Liver (tissue), 9 donors: ENCODE results near the gene CBFA2T2. TPM values are rescaled to one million over a fixed set of nuclear protein-coding genes. Genes with fewer than 3 reads are reported as not detected.

Experiments
- DNase-seq: peaks from one replicate; pipeline ENCODE4 v3.0.0-alpha.2; 2017; ENCODE audit warnings: low spot score
- H3K27ac ChIP-seq, 2 donors: one replicate each; pipeline ENCODE4 v1.7.0; 2013; ENCODE audit warnings: inconsistent platforms in 2 of 2, low read length in 2 of 2, control low read depth in 1 of 2, low read depth in 1 of 2, mild to moderate bottlenecking in 1 of 2
- H3K27me3 ChIP-seq, 4 donors: one replicate each; pipeline versions ENCODE4 v1.6.1 to v1.7.0; 2013; ENCODE audit warnings: low read length in 3 of 4, inconsistent platforms in 1 of 4, mild to moderate bottlenecking in 1 of 4, moderate library complexity in 1 of 4; ENCODE audit not compliant: control insufficient read depth in 4 of 4, insufficient read depth in 4 of 4
- H3K36me3 ChIP-seq, 4 donors: one replicate each; pipeline versions ENCODE4 v1.6.1 to v1.7.0; 2013; ENCODE audit warnings: low read length in 3 of 4, mild to moderate bottlenecking in 3 of 4, low read depth in 1 of 4, moderate library complexity in 1 of 4; ENCODE audit not compliant: control insufficient read depth in 4 of 4, insufficient read depth in 3 of 4
- H3K4me1 ChIP-seq, 4 donors: one replicate each; pipeline versions ENCODE4 v1.6.1 to v1.7.0; 2013; ENCODE audit warnings: low read length in 3 of 4, mild to moderate bottlenecking in 3 of 4, moderate library complexity in 1 of 4; ENCODE audit not compliant: control insufficient read depth in 4 of 4, insufficient read depth in 4 of 4
- H3K4me3 ChIP-seq, 3 donors: one replicate each; pipeline versions ENCODE4 v1.6.1 to v1.7.0; 2013; ENCODE audit warnings: low read length in 3 of 3, control low read depth in 1 of 3, low read depth in 1 of 3, mild to moderate bottlenecking in 1 of 3
- H3K9ac ChIP-seq, 2 donors: one replicate each; pipeline ENCODE4 v1.7.0; 2013; ENCODE audit warnings: low read length in 2 of 2, mild to moderate bottlenecking in 2 of 2, moderate library complexity in 2 of 2, control low read depth in 1 of 2, low read depth in 1 of 2
- H3K9me3 ChIP-seq, 4 donors: one replicate each; pipeline versions ENCODE4 v1.6.1 to v1.7.0; 2013; ENCODE audit warnings: low read length in 3 of 4; ENCODE audit not compliant: control insufficient read depth in 4 of 4
- EGR1 ChIP-seq, 2 donors: IDR thresholded peaks; 2 replicates each; pipeline ENCODE4 v1.6.1; 2016 to 2018; ENCODE audit warnings: antibody characterized with exemption in 2 of 2, low read depth in 2 of 2
- FOXA1 ChIP-seq: IDR thresholded peaks from 2 replicates; pipeline ENCODE4 v1.6.1; 2016; ENCODE audit warnings: antibody characterized with exemption
- FOXA2 ChIP-seq: IDR thresholded peaks from 2 replicates; pipeline ENCODE4 v1.6.1; 2016; ENCODE audit warnings: antibody characterized with exemption
- GABPA ChIP-seq, 2 donors: IDR thresholded peaks in 1 of 2; conservative IDR thresholded peaks in 1 of 2; 2 replicates each; pipeline ENCODE4 v1.6.1; 2016; ENCODE audit warnings: antibody characterized with exemption in 2 of 2, mild to moderate bottlenecking in 1 of 2, moderate library complexity in 1 of 2
- HNF4A ChIP-seq, 2 donors: conservative IDR thresholded peaks; 2 replicates each; pipeline ENCODE4 v1.6.1; 2016; ENCODE audit warnings: antibody characterized with exemption in 2 of 2, mild to moderate bottlenecking in 2 of 2
- HNF4G ChIP-seq: IDR thresholded peaks from 2 replicates; pipeline ENCODE4 v1.6.1; 2016; ENCODE audit warnings: antibody characterized with exemption
- JUND ChIP-seq, 2 donors: IDR thresholded peaks; 2 replicates each; pipeline ENCODE4 v1.6.1; 2016; ENCODE audit warnings: antibody characterized with exemption in 2 of 2
- NR2F2 ChIP-seq: IDR thresholded peaks from 2 replicates; pipeline ENCODE4 v1.6.1; 2016; ENCODE audit warnings: antibody characterized with exemption
- RAD21 ChIP-seq, 2 donors: IDR thresholded peaks; 2 replicates each; pipeline ENCODE4 v1.6.1; 2016; ENCODE audit warnings: antibody characterized with exemption in 2 of 2, mild to moderate bottlenecking in 2 of 2
- RXRA ChIP-seq, 2 donors: IDR thresholded peaks; 2 replicates each; pipeline ENCODE4 v1.6.1; 2017 to 2018; ENCODE audit warnings: antibody characterized with exemption in 2 of 2, mild to moderate bottlenecking in 1 of 2
- SP1 ChIP-seq: IDR thresholded peaks from 2 replicates; pipeline ENCODE4 v1.6.1; 2018; ENCODE audit warnings: antibody characterized with exemption, mild to moderate bottlenecking
- TAF1 ChIP-seq: conservative IDR thresholded peaks from 2 replicates; pipeline ENCODE4 v1.6.1; 2016; ENCODE audit warnings: antibody characterized with exemption, mild to moderate bottlenecking
- YY1 ChIP-seq: IDR thresholded peaks from 2 replicates; pipeline ENCODE4 v1.6.1; 2016; ENCODE audit warnings: antibody characterized with exemption, mild to moderate bottlenecking
- WGBS: extraction: QIAGEN DNeasy Blood & Tissue Kit; methylation state at CpG from one replicate; pipeline ENCODE4 v1.1.7; 2013; 5-methylcytosine and 5-hydroxymethylcytosine counted together
- polyA plus RNA-seq, 2 donors: library from polyadenylated mRNA; stranded (reverse) in 1 of 2; unstranded in 1 of 2; fragments of 200-250 nt in 1 of 2; fragments of >200 nt in 1 of 2; fragmentation: Nextera tagmentation in 1 of 2; extraction: Ambion mirVana in 1 of 2; gene quantifications; one replicate each; pipeline versions ENCODE4 v1.2.1 to v1.2.3, GENCODE V29; 2013 to 2015
- total RNA-seq, 2 donors: library from RNA; depleted of rRNA; stranded (reverse); fragments of >200 nt; gene quantifications; one replicate each; pipeline ENCODE4 v1.2.3, GENCODE V29; 2014
- TF ChIP-seq, protein P1 (sequence below): IDR thresholded peaks from 2 replicates; pipeline ENCODE4 v1.6.1; 2016; ENCODE audit warnings: antibody characterized with exemption
- TF ChIP-seq, protein P2 (sequence below): IDR thresholded peaks from 2 replicates; pipeline ENCODE4 v1.6.1; 2016; ENCODE audit warnings: antibody characterized with exemption
- TF ChIP-seq, protein P3 (sequence below): fragments of 150-350 bp; IDR thresholded peaks from 2 replicates; pipeline ENCODE4 v1.5.1; 2017; ENCODE audit warnings: improper control_type of control experiment, low read depth, low read length; ENCODE audit not compliant: missing input control
- TF ChIP-seq, protein P4 (sequence below): IDR thresholded peaks from 2 replicates; pipeline ENCODE4 v1.6.1; 2016; ENCODE audit warnings: antibody characterized with exemption
- TF ChIP-seq, protein P5 (sequence below): IDR thresholded peaks from 2 replicates; pipeline ENCODE4 v1.6.1; 2016; ENCODE audit warnings: antibody characterized with exemption, mild to moderate bottlenecking
- donor health status: healthy.
- donor health status: healthy.
- donor health status: healthy.
- donor health status: healthy.
- donor health status: healthy.

CBFA2T2 gene
- total and polyA plus RNA-seq, 4 donors, result 2.0 to 5.5 (median 5.3) TPM

DNA sequence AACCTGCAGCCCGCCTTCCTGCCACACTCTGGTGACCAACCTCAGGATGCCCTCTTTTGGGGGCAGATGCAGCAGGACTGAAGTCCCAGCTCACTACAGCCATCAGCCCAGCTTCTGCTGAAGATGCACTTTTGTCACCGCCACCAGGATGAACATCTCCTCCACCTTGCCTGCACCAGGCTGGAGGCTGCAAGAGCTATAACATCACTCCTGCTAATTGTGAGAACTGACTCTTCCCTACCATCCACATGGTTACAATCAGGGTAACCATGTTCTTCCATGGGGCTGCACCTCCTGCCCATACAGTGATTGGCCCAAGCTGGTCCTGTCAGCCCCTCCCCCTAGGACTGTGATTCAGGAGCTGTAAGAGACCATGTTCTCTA, 174.9 kb downstream of the CBFA2T2 start:
- peaks cover 0 to 4% (median 0%) of the 10 kb centered on the region in 4 donors for H3K36me3 ChIP-seq
- WGBS, result 98% methylated on average over 2 of the region's 2 CpGs
- peaks cover 3 to 43% (median 20%) of the 10 kb centered on the region in 4 donors for H3K4me1 ChIP-seq
- H3K27me3 ChIP-seq, result no peaks in the 10 kb centered on the region
- no peak overlapping the region for H3K27ac ChIP-seq
- H3K4me3 ChIP-seq, result no peak overlapping the region
- no peak for DNase-seq
- no peak overlapping the region for H3K9ac ChIP-seq
- H3K9me3 ChIP-seq, result no peaks in the 10 kb centered on the region
- TF ChIP-seq JUND (IDR thresholded peaks at IDR 0.05) (no peak), TAF1 (no peak), NR2F2 (no peak), RXRA (IDR thresholded peaks at IDR 0.05) (no peak), SP1 (no peak), RAD21 (IDR thresholded peaks at IDR 0.05) (no peak), HNF4G (no peak), EGR1 (IDR thresholded peaks at IDR 0.05; ENCODE audit: low read depth in 2 of 2) (no peak), FOXA2 (no peak), GABPA (IDR thresholded peaks at IDR 0.05 in 1 of 2, conservative IDR thresholded peaks at IDR 0.05 in 1 of 2) (no peak), YY1 (no peak)
- TF ChIP-seq, protein P1, sequence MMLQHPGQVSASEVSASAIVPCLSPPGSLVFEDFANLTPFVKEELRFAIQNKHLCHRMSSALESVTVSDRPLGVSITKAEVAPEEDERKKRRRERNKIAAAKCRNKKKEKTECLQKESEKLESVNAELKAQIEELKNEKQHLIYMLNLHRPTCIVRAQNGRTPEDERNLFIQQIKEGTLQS, result no peak
- TF ChIP-seq, protein P2, sequence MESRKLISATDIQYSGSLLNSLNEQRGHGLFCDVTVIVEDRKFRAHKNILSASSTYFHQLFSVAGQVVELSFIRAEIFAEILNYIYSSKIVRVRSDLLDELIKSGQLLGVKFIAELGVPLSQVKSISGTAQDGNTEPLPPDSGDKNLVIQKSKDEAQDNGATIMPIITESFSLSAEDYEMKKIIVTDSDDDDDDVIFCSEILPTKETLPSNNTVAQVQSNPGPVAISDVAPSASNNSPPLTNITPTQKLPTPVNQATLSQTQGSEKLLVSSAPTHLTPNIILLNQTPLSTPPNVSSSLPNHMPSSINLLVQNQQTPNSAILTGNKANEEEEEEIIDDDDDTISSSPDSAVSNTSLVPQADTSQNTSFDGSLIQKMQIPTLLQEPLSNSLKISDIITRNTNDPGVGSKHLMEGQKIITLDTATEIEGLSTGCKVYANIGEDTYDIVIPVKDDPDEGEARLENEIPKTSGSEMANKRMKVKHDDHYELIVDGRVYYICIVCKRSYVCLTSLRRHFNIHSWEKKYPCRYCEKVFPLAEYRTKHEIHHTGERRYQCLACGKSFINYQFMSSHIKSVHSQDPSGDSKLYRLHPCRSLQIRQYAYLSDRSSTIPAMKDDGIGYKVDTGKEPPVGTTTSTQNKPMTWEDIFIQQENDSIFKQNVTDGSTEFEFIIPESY, result no peak
- TF ChIP-seq, protein P3, sequence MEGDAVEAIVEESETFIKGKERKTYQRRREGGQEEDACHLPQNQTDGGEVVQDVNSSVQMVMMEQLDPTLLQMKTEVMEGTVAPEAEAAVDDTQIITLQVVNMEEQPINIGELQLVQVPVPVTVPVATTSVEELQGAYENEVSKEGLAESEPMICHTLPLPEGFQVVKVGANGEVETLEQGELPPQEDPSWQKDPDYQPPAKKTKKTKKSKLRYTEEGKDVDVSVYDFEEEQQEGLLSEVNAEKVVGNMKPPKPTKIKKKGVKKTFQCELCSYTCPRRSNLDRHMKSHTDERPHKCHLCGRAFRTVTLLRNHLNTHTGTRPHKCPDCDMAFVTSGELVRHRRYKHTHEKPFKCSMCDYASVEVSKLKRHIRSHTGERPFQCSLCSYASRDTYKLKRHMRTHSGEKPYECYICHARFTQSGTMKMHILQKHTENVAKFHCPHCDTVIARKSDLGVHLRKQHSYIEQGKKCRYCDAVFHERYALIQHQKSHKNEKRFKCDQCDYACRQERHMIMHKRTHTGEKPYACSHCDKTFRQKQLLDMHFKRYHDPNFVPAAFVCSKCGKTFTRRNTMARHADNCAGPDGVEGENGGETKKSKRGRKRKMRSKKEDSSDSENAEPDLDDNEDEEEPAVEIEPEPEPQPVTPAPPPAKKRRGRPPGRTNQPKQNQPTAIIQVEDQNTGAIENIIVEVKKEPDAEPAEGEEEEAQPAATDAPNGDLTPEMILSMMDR, result no peak

DNA sequence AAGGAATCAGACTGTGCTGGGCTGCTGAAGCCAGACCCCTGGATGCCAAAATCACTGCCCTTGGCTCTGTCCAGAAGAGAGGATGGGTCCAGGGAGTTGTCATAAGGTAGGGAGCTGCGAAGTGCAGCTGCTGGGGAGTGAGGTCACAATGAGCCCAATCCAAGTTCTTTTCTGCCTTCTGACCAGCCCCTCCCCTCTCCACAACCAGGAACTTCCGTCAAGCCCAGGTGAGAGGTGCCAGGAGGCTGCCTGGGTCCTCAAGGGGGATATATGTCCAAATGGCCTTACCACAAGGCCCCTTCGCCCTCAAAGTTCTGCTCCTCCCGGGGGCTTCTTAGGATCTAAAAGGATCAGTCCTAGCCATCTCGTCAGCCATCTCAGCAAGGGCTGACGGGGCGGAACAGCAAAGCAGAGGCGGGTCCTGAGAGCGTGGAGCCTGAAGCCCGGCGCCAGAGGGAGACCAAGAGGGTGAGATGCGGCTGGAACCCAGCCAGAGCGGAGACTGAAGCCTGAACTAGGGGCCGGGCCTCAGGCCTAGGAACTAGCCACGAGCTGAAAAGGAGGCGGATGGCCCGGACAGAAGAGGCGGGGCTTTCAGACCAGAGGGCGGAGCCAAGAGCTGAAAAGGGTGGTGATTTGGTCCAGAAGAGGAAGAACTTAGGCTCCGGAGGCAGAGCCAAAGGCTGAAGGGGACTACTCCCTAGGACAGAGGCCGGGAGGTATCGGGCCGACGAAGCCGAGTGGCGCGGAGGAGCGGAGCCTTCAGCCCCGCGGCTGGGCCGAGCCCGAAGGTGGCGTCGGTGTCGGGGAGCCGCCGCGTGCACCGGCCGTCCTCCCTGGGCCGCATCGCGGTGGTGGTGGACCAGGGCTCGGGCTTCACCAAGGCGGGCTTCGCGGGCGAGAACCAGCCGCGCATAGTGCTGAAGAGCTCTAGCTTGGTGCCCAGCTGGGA, 176.7 kb downstream of the CBFA2T2 start, which contains the start of gene ACTL10:
ACTL10 (plus strand) TSS at position 651 of the 952 bp plus-strand sequence. CDS start 555 bp downstream, outside the sequence.
- peak; percentile 92 for DNase-seq
- Histone ChIP-seq H3K9me3 (no peaks in the 10 kb centered on the region), H3K9ac (peak within 1 kb of the TSS in 1 of 2 donors; percentile 52), H3K27me3 (no peaks in the 10 kb centered on the region), H3K36me3 (peaks cover 0 to 4% (median 0%) of the 10 kb centered on the region in 4 donors), H3K4me1 (peaks cover 3 to 48% (median 21%) of the 10 kb centered on the region in 4 donors), H3K4me3 (peak within 1 kb of the TSS; percentile 49 to 64 (median 56)), H3K27ac (peak within 1 kb of the TSS; percentile 70 to 75)
- WGBS, result 19% methylated on average over 50 of the region's 50 CpGs
- TF ChIP-seq SP1 (peak; percentile 70), HNF4A (conservative IDR thresholded peaks at IDR 0.05) (peak; percentile 20 to 28), HNF4G (no peak), JUND (IDR thresholded peaks at IDR 0.05) (no peak), TAF1 (no peak), GABPA (IDR thresholded peaks at IDR 0.05 in 1 of 2, conservative IDR thresholded peaks at IDR 0.05 in 1 of 2) (peak in 1 of 2 donors; percentile 22), FOXA1 (peak; percentile 11), YY1 (peak; percentile 68), RXRA (IDR thresholded peaks at IDR 0.05) (peak in 1 of 2 donors; percentile 39), RAD21 (IDR thresholded peaks at IDR 0.05) (peak in 1 of 2 donors; percentile 58), NR2F2 (peak; percentile 31), FOXA2 (no peak)
- TF ChIP-seq, protein P1, result no peak
- TF ChIP-seq, protein P4, sequence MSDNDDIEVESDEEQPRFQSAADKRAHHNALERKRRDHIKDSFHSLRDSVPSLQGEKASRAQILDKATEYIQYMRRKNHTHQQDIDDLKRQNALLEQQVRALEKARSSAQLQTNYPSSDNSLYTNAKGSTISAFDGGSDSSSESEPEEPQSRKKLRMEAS, result no peak
- TF ChIP-seq, protein P5, sequence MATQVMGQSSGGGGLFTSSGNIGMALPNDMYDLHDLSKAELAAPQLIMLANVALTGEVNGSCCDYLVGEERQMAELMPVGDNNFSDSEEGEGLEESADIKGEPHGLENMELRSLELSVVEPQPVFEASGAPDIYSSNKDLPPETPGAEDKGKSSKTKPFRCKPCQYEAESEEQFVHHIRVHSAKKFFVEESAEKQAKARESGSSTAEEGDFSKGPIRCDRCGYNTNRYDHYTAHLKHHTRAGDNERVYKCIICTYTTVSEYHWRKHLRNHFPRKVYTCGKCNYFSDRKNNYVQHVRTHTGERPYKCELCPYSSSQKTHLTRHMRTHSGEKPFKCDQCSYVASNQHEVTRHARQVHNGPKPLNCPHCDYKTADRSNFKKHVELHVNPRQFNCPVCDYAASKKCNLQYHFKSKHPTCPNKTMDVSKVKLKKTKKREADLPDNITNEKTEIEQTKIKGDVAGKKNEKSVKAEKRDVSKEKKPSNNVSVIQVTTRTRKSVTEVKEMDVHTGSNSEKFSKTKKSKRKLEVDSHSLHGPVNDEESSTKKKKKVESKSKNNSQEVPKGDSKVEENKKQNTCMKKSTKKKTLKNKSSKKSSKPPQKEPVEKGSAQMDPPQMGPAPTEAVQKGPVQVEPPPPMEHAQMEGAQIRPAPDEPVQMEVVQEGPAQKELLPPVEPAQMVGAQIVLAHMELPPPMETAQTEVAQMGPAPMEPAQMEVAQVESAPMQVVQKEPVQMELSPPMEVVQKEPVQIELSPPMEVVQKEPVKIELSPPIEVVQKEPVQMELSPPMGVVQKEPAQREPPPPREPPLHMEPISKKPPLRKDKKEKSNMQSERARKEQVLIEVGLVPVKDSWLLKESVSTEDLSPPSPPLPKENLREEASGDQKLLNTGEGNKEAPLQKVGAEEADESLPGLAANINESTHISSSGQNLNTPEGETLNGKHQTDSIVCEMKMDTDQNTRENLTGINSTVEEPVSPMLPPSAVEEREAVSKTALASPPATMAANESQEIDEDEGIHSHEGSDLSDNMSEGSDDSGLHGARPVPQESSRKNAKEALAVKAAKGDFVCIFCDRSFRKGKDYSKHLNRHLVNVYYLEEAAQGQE, result peak; percentile 52
- TF ChIP-seq, protein P3, result peak; percentile 11
